GM12872 (cell line): ENCODE data around the gene SUN1.

Experiments used
- CTCF ChIP-seq: IDR thresholded peaks from 3 replicates; pipeline ENCODE4 v1.5.1; 2011; ENCODE audit warnings: low read depth, mild to moderate bottlenecking, low read length, moderate library complexity; ENCODE audit not compliant: insufficient read depth

Gene SUN1

GRCh38 chr7:923108-924041 is 91.1 kb downstream of the SUN1 start:
- no peak for TF ChIP-seq CTCF
